IPS-18c (cell line): ENCODE measurements around the gene SFMBT2.
A peak's percentile ranks its signal among the peaks of the same experiment; 100 is the strongest.

Experiments
- H3K4me3 ChIP-seq: 2 replicates; pipeline ENCODE4 v1.7.0; 2013; ENCODE audit warnings: low read depth, mild to moderate bottlenecking, low read length, moderate library complexity; ENCODE audit not compliant: insufficient read depth
- H3K9me3 ChIP-seq: one replicate; pipeline ENCODE4 v1.6.1; 2013; ENCODE audit warnings: mild to moderate bottlenecking, low read length, moderate library complexity; ENCODE audit not compliant: control insufficient read depth, insufficient read depth

Gene SFMBT2

GRCh38 chr10:7410862-7411670, at the start of gene SFMBT2:
TSS of gene SFMBT2 (minus strand) at chr10:7411034. CDS start at chr10:7381898, 29,136 bp downstream.
- peaks cover 2% of the 10 kb centered on the region for H3K9me3 ChIP-seq
- peak within 1 kb of the TSS; percentile 72 for H3K4me3 ChIP-seq

GRCh38 chr10:7460006-7460405, 49.2 kb upstream of the SFMBT2 start:
- no peaks in the 10 kb centered on the region for H3K9me3 ChIP-seq
- H3K4me3 ChIP-seq, result no peak overlapping the region

- Histone ChIP-seq H3K9me3 (no peaks in the 10 kb centered on the region), H3K4me3 (no peak overlapping the region)
These were observed 47.7 kb upstream of the SFMBT2 start for GRCh38 chr10:7458556-7458955.

GRCh38 chr10:7457478-7458316, 46.9 kb upstream of the SFMBT2 start:
- H3K4me3 ChIP-seq, result no peak overlapping the region

GRCh38 chr10:7449063-7449695, 38.3 kb upstream of the SFMBT2 start:
- Histone ChIP-seq H3K4me3 (no peak overlapping the region), H3K9me3 (no peaks in the 10 kb centered on the region)

More at GRCh38 chr10:7457478-7458316, 46.9 kb upstream of the SFMBT2 start:
- no peaks in the 10 kb centered on the region for H3K9me3 ChIP-seq

GRCh38 chr10:7445474-7446185, 34.8 kb upstream of the SFMBT2 start:
- Histone ChIP-seq H3K4me3 (no peak overlapping the region), H3K9me3 (no peaks in the 10 kb centered on the region)

GRCh38 chr10:7444551-7445121, 33.8 kb upstream of the SFMBT2 start:
- no peaks in the 10 kb centered on the region for H3K9me3 ChIP-seq
- no peak overlapping the region for H3K4me3 ChIP-seq

GRCh38 chr10:7443036-7443435, 32.2 kb upstream of the SFMBT2 start:
- H3K4me3 ChIP-seq, result no peak overlapping the region
- no peaks in the 10 kb centered on the region for H3K9me3 ChIP-seq

- H3K4me3 ChIP-seq, result no peak overlapping the region
- no peaks in the 10 kb centered on the region for H3K9me3 ChIP-seq
These were observed 30.7 kb upstream of the SFMBT2 start for GRCh38 chr10:7441403-7442147.

GRCh38 chr10:7439696-7440095, 28.9 kb upstream of the SFMBT2 start:
- H3K9me3 ChIP-seq, result no peaks in the 10 kb centered on the region
- no peak overlapping the region for H3K4me3 ChIP-seq

- Histone ChIP-seq H3K4me3 (no peak overlapping the region), H3K9me3 (no peaks in the 10 kb centered on the region)
These were observed 27.6 kb upstream of the SFMBT2 start for GRCh38 chr10:7438196-7438986.

- no peak overlapping the region for H3K4me3 ChIP-seq
These were observed 25.8 kb upstream of the SFMBT2 start for GRCh38 chr10:7436490-7437100.

GRCh38 chr10:7435674-7436073, 24.8 kb upstream of the SFMBT2 start:
- Histone ChIP-seq H3K4me3 (no peak overlapping the region), H3K9me3 (no peaks in the 10 kb centered on the region)

More at GRCh38 chr10:7436490-7437100, 25.8 kb upstream of the SFMBT2 start:
- H3K9me3 ChIP-seq, result no peaks in the 10 kb centered on the region

GRCh38 chr10:7434378-7434777, 23.5 kb upstream of the SFMBT2 start:
- Histone ChIP-seq H3K4me3 (no peak overlapping the region), H3K9me3 (no peaks in the 10 kb centered on the region)

GRCh38 chr10:7433861-7434260, 23.0 kb upstream of the SFMBT2 start:
- Histone ChIP-seq H3K4me3 (no peak overlapping the region), H3K9me3 (no peaks in the 10 kb centered on the region)
